Bronchial epithelial cell (primary cell): Measurements from ENCODE around the gene CDK5R2. TPM values are rescaled to one million over a fixed set of nuclear protein-coding genes. Genes with fewer than 3 reads are reported as not detected.
A peak's percentile ranks its signal among the peaks of the same experiment; 100 is the strongest.

Experiments used
- DNase-seq: peaks from one replicate; pipeline ENCODE4 v3.0.0-alpha.2; 2010; ENCODE audit warnings: low read depth
- FAIRE-seq: peaks from 2 replicates; lab custom pipeline; 2011; peaks lifted over from hg19 to GRCh38; lab: Jason Lieb, UNC
- H3K27me3 ChIP-seq: 2 replicates; pipeline ENCODE4 v1.5.1; 2011; ENCODE audit warnings: low read length; ENCODE audit not compliant: control insufficient read depth, insufficient read depth
- H3K36me3 ChIP-seq: 2 replicates; pipeline ENCODE4 v1.5.1; 2011; ENCODE audit warnings: low read length; ENCODE audit not compliant: control insufficient read depth, insufficient read depth
- H3K4me3 ChIP-seq: 2 replicates; pipeline ENCODE4 v1.5.1; 2011; ENCODE audit warnings: mild to moderate bottlenecking, low read depth, low read length, control low read depth
- total RNA-seq: library from RNA; depleted of rRNA; stranded (reverse); fragments of >200 nt; gene quantifications from 2 replicates; pipeline ENCODE4 v1.2.1, GENCODE V29; 2014
- TF ChIP-seq, protein P1 (sequence below): IDR thresholded peaks from 2 replicates; pipeline ENCODE4 v1.5.1; 2011; ENCODE audit warnings: mild to moderate bottlenecking, moderate library complexity, low read length, control low read depth, inconsistent platforms; ENCODE audit not compliant: insufficient read depth, severe bottlenecking

The CDK5R2 gene
- total RNA-seq, 1 donor from 2014 or later: not detected

DNA sequence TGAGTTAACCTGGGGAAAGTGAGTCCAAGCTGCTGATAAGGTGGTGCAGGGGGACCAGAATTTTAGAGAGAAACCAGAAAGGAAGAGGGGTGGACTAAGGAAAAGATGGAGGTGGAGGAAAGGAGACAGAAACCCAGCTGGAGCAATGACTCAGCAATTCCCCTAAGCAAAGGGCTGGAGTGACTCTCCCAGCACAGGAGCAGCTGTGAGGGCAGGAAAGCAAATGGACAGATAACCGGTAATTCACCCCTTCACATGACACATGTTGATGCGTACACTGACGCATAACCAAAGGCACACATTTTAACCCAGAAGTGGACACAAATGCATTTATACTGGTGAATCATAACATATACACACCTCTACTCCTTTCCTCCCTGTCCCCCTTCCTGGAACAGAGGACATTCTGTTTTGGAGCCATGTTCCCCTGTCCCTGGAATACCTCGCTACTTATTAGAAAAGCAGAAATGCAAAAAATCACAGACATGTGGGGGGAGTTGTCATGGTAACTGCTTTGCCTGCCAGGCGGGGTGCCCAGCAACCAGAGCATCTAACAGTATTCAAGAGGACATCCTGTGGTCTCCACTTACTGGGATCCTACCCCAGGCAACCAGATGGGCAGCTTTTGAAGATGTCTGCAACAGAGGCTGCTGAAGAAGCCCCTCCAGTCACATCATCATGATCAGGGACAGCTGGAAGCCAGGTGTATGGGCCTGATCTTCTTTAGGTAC lies 4.7 kb downstream of the CDK5R2 start:
- DNase-seq (peak; percentile 91), FAIRE-seq (no peak)
- no peaks in the 10 kb centered on the region for H3K36me3 ChIP-seq
- H3K4me3 ChIP-seq: no peak overlapping the region
- peaks cover 18% of the 10 kb centered on the region for H3K27me3 ChIP-seq
- TF ChIP-seq, protein P1, sequence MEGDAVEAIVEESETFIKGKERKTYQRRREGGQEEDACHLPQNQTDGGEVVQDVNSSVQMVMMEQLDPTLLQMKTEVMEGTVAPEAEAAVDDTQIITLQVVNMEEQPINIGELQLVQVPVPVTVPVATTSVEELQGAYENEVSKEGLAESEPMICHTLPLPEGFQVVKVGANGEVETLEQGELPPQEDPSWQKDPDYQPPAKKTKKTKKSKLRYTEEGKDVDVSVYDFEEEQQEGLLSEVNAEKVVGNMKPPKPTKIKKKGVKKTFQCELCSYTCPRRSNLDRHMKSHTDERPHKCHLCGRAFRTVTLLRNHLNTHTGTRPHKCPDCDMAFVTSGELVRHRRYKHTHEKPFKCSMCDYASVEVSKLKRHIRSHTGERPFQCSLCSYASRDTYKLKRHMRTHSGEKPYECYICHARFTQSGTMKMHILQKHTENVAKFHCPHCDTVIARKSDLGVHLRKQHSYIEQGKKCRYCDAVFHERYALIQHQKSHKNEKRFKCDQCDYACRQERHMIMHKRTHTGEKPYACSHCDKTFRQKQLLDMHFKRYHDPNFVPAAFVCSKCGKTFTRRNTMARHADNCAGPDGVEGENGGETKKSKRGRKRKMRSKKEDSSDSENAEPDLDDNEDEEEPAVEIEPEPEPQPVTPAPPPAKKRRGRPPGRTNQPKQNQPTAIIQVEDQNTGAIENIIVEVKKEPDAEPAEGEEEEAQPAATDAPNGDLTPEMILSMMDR: no peak

GRCh38 chr2:218970894-218971293 lies 11.4 kb downstream of the CDK5R2 start:
- FAIRE-seq (no peak), DNase-seq (no peak)
- TF ChIP-seq, protein P1: no peak
- Histone ChIP-seq H3K27me3 (peaks cover 4% of the 10 kb centered on the region), H3K36me3 (no peaks in the 10 kb centered on the region), H3K4me3 (no peak overlapping the region)

DNA sequence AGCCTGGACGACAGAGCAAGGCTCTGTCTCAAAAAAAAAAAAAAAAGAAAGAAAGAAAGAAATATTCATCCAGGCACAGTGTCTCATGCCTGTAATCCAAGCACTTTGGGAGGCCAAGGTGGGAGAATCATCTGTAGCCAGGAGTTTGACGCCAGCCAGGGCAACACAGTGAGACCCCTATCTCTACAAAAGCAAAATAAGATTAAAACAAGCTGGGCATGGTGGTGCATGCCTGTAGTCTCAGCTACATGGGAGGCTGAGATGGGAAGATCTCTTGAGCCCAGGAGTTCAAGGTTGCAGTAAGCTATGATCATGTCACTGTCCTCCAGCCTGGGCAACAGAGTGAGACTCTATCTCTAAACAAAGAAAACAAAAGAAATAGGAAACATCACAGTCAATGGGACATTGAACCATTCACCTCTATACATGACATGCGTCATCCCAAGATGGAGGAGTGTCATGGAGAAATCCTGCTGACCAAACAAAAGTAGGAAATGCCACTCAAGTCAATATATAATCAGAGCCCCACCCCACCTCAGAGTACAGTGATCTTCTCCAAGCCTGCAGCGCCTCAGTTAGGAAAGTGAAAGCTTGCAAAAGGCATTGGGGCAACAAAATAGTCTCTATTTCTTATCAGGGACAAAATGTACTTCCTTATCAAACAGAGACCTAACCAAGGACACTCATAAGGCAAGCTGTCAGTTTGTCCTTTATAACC lies 15.8 kb downstream of the CDK5R2 start:
- H3K36me3 ChIP-seq: no peaks in the 10 kb centered on the region
- FAIRE-seq (no peak), DNase-seq (no peak)
- no peak overlapping the region for H3K4me3 ChIP-seq
- TF ChIP-seq, protein P1: no peak
- peaks cover 3% of the 10 kb centered on the region for H3K27me3 ChIP-seq

GRCh38 chr2:218979846-218980734 lies 20.6 kb downstream of the CDK5R2 start:
- FAIRE-seq (no peak), DNase-seq (peak; percentile 62)
- Histone ChIP-seq H3K4me3 (no peak overlapping the region), H3K36me3 (no peaks in the 10 kb centered on the region), H3K27me3 (peaks cover 36% of the 10 kb centered on the region)
- TF ChIP-seq, protein P1: peak; percentile 90

- TF ChIP-seq, protein P1: no peak
- no peak for DNase-seq
- no peak for FAIRE-seq
- H3K27me3 ChIP-seq: peaks cover 40% of the 10 kb centered on the region
- no peak overlapping the region for H3K4me3 ChIP-seq
- no peaks in the 10 kb centered on the region for H3K36me3 ChIP-seq
These were observed 21.4 kb downstream of the CDK5R2 start for GRCh38 chr2:218980735-218981389.
